Measurements from ENCODE around the gene MMP28.
"Not testable (repeated sequence)": the region's sequence is repeated elsewhere in the genome, so short reads cannot be mapped to it uniquely, and the experiment has no call there.

MMP28 gene

DNA sequence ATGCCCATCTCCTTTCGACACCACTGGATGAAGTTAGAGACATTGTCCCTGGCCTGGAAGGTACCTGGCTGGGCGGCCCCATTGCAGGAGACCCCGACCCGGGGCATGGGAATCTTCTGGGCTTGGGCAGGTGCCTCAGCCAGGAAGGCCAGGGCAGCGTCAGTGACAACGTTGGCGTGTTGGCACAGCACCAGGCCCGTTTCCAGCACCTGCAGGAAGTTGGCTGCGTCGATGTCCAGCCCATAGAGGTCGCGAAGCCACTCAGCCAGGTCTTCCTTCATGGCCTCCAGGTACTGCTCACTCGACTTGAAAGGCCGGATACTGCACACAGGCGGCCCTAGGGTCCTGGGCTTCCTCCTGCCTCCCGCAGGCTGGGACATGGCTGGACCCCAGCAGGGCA, 43.0 kb downstream of the MMP28 start:
- Histone ChIP-seq H3K36me3 (ENCODE audit: insufficient read depth, low read length) (no peaks in the 10 kb centered on the region), H3K27me3 (ENCODE audit: insufficient read depth, low read length) (peaks cover 15% of the 10 kb centered on the region), H3K4me3 (ENCODE audit: low read depth, low read length, poor library complexity, severe bottlenecking) (no peak overlapping the region), H3K4me1 (ENCODE audit: insufficient read depth, low read length, severe bottlenecking) (peaks cover 9% of the 10 kb centered on the region), H4K20me1 (ENCODE audit: insufficient read depth, low read length) (no peaks in the 10 kb centered on the region), H2AFZ (ENCODE audit: low read length) (no peak overlapping the region), H3K9me2 (ENCODE audit: low read depth, low read length) (no peaks in the 10 kb centered on the region), H3K27ac (ENCODE audit: low read depth, low read length, poor library complexity, severe bottlenecking) (no peak overlapping the region), H3F3A (ENCODE audit: insufficient read depth, low read length) (no peaks in the 10 kb centered on the region), H3K9me3 (ENCODE audit: low read length) (no peaks in the 10 kb centered on the region), H3K79me2 (ENCODE audit: insufficient read depth, low read length) (no peaks in the 10 kb centered on the region), H3K4me2 (ENCODE audit: low read length) (no peak overlapping the region), H3K9ac (ENCODE audit: low read length) (no peak overlapping the region)
- TF ChIP-seq EZH2 (IDR thresholded peaks at IDR 0.05; ENCODE audit: borderline replicate concordance, low read length), result no peak
- TF ChIP-seq CTCF (IDR thresholded peaks at IDR 0.05; ENCODE audit: low read length), result no peak

GRCh38 chr17:35751541-35751940, 43.9 kb downstream of the MMP28 start:
- not testable (repeated sequence) for H3K9ac ChIP-seq (ENCODE audit: low read length); H3K9me3 ChIP-seq (ENCODE audit: low read length); H2AFZ ChIP-seq (ENCODE audit: low read length); H4K20me1 ChIP-seq (ENCODE audit: insufficient read depth, low read length); H3K4me1 ChIP-seq (ENCODE audit: insufficient read depth, low read length, severe bottlenecking); H3F3A ChIP-seq (ENCODE audit: insufficient read depth, low read length); H3K9me2 ChIP-seq (ENCODE audit: low read depth, low read length); H3K4me3 ChIP-seq (ENCODE audit: low read depth, low read length, poor library complexity, severe bottlenecking); H3K36me3 ChIP-seq (ENCODE audit: insufficient read depth, low read length); H3K27ac ChIP-seq (ENCODE audit: low read depth, low read length, poor library complexity, severe bottlenecking); H3K79me2 ChIP-seq (ENCODE audit: insufficient read depth, low read length); H3K4me2 ChIP-seq (ENCODE audit: low read length)
- H3K27me3 ChIP-seq (ENCODE audit: insufficient read depth, low read length), result peaks cover 15% of the 10 kb centered on the region

DNA sequence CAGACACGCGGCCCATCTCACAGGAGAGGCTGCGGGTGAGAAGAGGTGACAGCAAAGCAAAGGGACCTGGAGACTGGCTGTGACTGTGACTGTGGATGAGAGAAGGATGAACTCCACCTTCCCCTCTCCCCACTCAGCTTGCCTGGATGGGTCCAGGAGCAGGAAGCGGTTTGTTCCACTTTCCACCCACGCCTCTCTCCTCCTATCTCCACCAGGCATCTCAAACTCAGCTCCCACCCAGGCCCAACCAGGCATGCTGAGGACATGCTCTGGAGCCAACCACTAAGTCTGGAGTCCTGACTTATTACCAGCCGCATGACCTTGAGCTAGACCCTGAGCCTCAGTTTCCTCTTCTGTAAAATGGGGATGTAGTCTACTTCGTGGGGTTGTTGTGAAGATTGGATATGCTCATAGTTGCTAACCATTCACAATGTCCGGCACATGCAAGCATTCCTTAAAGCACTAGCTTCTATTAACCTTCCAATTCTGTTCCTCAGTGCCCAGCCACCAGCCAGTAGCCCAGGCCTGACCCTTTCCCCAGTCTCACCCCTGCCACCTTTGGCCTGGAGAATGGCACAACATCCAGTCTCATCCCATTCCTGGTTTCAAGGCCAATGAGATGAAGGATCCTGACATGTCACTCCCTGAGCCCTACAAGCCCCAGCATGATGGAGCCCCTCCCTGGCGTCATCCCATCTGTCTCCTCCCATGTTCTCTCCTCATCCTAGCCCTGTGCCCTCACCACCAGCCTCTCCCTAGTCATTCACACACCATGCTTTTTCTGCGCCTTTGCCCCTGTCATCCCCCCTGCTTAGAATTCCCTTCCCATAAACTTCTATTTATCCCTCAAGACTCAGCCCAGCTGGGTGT, 44.7 kb downstream of the MMP28 start:
- no peak overlapping the region; the same call in 1 of the 2 replicates for H3K9ac ChIP-seq (ENCODE audit: low read length)
- no peaks in the 10 kb centered on the region for H3K9me2 ChIP-seq (ENCODE audit: low read depth, low read length)
- no peaks in the 10 kb centered on the region for H3K9me3 ChIP-seq (ENCODE audit: low read length)
- no peaks in the 10 kb centered on the region for H3F3A ChIP-seq (ENCODE audit: insufficient read depth, low read length)
- H3K27me3 ChIP-seq (ENCODE audit: insufficient read depth, low read length), result peaks cover 15% of the 10 kb centered on the region
- no peaks in the 10 kb centered on the region for H3K36me3 ChIP-seq (ENCODE audit: insufficient read depth, low read length)
- no peaks in the 10 kb centered on the region for H3K79me2 ChIP-seq (ENCODE audit: insufficient read depth, low read length)
- TF ChIP-seq EZH2 (IDR thresholded peaks at IDR 0.05; ENCODE audit: borderline replicate concordance, low read length) (no peak), CTCF (IDR thresholded peaks at IDR 0.05; ENCODE audit: low read length) (no peak)
- H3K27ac ChIP-seq (ENCODE audit: low read depth, low read length, poor library complexity, severe bottlenecking), result no peak overlapping the region
- H3K4me2 ChIP-seq (ENCODE audit: low read length), result peak overlapping the region; percentile 51
- H2AFZ ChIP-seq (ENCODE audit: low read length), result no peak overlapping the region
- no peak overlapping the region for H3K4me3 ChIP-seq (ENCODE audit: low read depth, low read length, poor library complexity, severe bottlenecking)
- no peaks in the 10 kb centered on the region for H4K20me1 ChIP-seq (ENCODE audit: insufficient read depth, low read length)
- peaks cover 9% of the 10 kb centered on the region for H3K4me1 ChIP-seq (ENCODE audit: insufficient read depth, low read length, severe bottlenecking)
